ENCODE measurements around the gene SHLD2.
"Not testable (repeated sequence)": the region's sequence is repeated elsewhere in the genome, so short reads cannot be mapped to it uniquely, and the experiment has no call there.

- not testable (repeated sequence) for TF ChIP-seq SNAI2 (CRISPR knock-in tag; IDR thresholded peaks at IDR 0.05); ARNTL (CRISPR knock-in tag; IDR thresholded peaks at IDR 0.05; ENCODE audit: borderline replicate concordance, low read depth); ZFP30 (CRISPR knock-in tag; IDR thresholded peaks at IDR 0.05); PATZ1 (CRISPR knock-in tag; IDR thresholded peaks at IDR 0.05; ENCODE audit: borderline replicate concordance); POU6F1 (CRISPR knock-in tag; IDR thresholded peaks at IDR 0.05; ENCODE audit: borderline replicate concordance, low read depth); ISL1 (CRISPR knock-in tag; IDR thresholded peaks at IDR 0.05); ZNF70 (CRISPR knock-in tag; IDR thresholded peaks at IDR 0.05); GLIS3 (CRISPR knock-in tag; IDR thresholded peaks at IDR 0.05); TOX (CRISPR knock-in tag; IDR thresholded peaks at IDR 0.05; ENCODE audit: borderline replicate concordance); ZNF565 (CRISPR knock-in tag; conservative IDR thresholded peaks at IDR 0.05; ENCODE audit: low read depth); OSR1 (CRISPR knock-in tag; IDR thresholded peaks at IDR 0.05); ZNF8 (CRISPR knock-in tag; IDR thresholded peaks at IDR 0.05)
These were observed 144.4 kb downstream of the SHLD2 start for GRCh38 chr10:87239346-87239808.

Measured in SK-N-SH treated with all-trans-retinoic acid at 6 μM for 48 hours (cell line).